HL-60 (cell line): ENCODE measurements around the gene ODAPH.
"Not testable (repeated sequence)": the region's sequence is repeated elsewhere in the genome, so short reads cannot be mapped to it uniquely, and the experiment has no call there.

Experiments
- DNase-seq, 2 experiments: peaks; one replicate each; pipeline ENCODE4 v3.0.0-alpha.2; 2010 to 2020; ENCODE audit warnings: low read depth in 1 of 2, low spot score in 1 of 2
- H3K27ac ChIP-seq: fragments of 250-450 bp; sonication (Bioruptor Pico); replicated peaks from 2 replicates; pipeline ENCODE4 v1.5.1; 2020; ENCODE audit warnings: mild to moderate bottlenecking, moderate library complexity
- H3K27me3 ChIP-seq: fragments of 250-450 bp; sonication (Bioruptor Pico); 2 replicates; pipeline ENCODE4 v1.5.1; 2021; ENCODE audit warnings: mild to moderate bottlenecking, moderate library complexity; ENCODE audit not compliant: insufficient read depth, poor library complexity, severe bottlenecking
- H3K4me3 ChIP-seq: replicated peaks from 2 replicates; pipeline ENCODE4 v1.5.1; 2011; ENCODE audit warnings: mild to moderate bottlenecking, control low read depth, low read length; ENCODE audit not compliant: insufficient read depth
- GABPA ChIP-seq: IDR thresholded peaks from 2 replicates; pipeline ENCODE4 v1.6.1; 2012; ENCODE audit warnings: low read depth
- POLR2AphosphoS5 ChIP-seq: IDR thresholded peaks from 2 replicates; pipeline ENCODE4 v1.6.1; 2012; ENCODE audit warnings: low read depth
- SPI1 ChIP-seq: IDR thresholded peaks from 2 replicates; pipeline ENCODE4 v1.6.1; 2012; ENCODE audit warnings: low read depth, mild to moderate bottlenecking, borderline replicate concordance
- TF ChIP-seq, protein P1 (sequence below): IDR thresholded peaks from 2 replicates; pipeline ENCODE4 v1.6.1; 2012; ENCODE audit warnings: low read depth; ENCODE audit not compliant: insufficient replicate concordance
- TF ChIP-seq, protein P2 (sequence below): IDR thresholded peaks from one replicate; pipeline ENCODE4 v1.5.1; 2011; ENCODE audit warnings: low read length, control low read depth, inconsistent platforms; ENCODE audit not compliant: insufficient read depth

Gene ODAPH

DNA sequence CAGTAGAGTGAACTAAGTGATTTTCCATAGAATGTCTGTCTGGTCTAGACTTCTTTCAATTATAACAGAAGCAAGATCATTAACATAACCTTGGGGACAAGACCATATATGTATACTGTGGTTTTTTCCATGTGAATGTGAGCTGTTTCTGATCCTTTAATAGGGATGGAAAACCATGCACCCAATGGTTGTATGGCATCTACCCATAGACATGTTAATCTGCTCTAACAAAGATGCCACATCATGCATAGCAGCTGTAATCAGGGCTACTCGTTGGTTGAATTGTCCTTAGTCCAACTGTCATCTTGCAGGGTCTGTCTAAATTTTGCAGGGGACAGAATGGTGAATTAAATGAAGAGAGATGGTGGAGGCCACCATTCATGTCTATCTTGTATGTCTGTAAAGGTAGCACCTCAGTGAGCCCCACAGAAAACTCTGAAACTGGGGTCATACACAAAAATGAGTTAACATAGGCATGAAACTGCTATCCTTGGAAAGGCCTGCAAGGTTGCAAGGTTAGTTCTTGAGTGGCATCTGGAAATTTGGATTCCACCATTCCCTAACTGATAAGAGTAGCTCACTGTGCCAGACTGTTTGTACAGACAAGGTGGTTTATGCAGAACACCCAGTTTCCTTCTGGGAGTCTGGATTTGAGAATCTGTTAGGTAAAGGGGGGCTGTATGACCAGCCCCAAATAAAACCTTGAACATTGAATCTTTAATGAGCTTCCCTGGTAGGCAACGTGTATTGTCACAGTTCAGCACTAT, 25.1 kb upstream of the ODAPH start:
- Histone ChIP-seq H3K27ac (no peak overlapping the region), H3K4me3 (no peak overlapping the region), H3K27me3 (no peaks in the 10 kb centered on the region)
- TF ChIP-seq, protein P1, sequence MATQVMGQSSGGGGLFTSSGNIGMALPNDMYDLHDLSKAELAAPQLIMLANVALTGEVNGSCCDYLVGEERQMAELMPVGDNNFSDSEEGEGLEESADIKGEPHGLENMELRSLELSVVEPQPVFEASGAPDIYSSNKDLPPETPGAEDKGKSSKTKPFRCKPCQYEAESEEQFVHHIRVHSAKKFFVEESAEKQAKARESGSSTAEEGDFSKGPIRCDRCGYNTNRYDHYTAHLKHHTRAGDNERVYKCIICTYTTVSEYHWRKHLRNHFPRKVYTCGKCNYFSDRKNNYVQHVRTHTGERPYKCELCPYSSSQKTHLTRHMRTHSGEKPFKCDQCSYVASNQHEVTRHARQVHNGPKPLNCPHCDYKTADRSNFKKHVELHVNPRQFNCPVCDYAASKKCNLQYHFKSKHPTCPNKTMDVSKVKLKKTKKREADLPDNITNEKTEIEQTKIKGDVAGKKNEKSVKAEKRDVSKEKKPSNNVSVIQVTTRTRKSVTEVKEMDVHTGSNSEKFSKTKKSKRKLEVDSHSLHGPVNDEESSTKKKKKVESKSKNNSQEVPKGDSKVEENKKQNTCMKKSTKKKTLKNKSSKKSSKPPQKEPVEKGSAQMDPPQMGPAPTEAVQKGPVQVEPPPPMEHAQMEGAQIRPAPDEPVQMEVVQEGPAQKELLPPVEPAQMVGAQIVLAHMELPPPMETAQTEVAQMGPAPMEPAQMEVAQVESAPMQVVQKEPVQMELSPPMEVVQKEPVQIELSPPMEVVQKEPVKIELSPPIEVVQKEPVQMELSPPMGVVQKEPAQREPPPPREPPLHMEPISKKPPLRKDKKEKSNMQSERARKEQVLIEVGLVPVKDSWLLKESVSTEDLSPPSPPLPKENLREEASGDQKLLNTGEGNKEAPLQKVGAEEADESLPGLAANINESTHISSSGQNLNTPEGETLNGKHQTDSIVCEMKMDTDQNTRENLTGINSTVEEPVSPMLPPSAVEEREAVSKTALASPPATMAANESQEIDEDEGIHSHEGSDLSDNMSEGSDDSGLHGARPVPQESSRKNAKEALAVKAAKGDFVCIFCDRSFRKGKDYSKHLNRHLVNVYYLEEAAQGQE = no peak
- TF ChIP-seq SPI1 (no peak), GABPA (no peak), POLR2AphosphoS5 (no peak)
- TF ChIP-seq, protein P2, sequence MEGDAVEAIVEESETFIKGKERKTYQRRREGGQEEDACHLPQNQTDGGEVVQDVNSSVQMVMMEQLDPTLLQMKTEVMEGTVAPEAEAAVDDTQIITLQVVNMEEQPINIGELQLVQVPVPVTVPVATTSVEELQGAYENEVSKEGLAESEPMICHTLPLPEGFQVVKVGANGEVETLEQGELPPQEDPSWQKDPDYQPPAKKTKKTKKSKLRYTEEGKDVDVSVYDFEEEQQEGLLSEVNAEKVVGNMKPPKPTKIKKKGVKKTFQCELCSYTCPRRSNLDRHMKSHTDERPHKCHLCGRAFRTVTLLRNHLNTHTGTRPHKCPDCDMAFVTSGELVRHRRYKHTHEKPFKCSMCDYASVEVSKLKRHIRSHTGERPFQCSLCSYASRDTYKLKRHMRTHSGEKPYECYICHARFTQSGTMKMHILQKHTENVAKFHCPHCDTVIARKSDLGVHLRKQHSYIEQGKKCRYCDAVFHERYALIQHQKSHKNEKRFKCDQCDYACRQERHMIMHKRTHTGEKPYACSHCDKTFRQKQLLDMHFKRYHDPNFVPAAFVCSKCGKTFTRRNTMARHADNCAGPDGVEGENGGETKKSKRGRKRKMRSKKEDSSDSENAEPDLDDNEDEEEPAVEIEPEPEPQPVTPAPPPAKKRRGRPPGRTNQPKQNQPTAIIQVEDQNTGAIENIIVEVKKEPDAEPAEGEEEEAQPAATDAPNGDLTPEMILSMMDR = no peak
- DNase-seq = no peak

DNA sequence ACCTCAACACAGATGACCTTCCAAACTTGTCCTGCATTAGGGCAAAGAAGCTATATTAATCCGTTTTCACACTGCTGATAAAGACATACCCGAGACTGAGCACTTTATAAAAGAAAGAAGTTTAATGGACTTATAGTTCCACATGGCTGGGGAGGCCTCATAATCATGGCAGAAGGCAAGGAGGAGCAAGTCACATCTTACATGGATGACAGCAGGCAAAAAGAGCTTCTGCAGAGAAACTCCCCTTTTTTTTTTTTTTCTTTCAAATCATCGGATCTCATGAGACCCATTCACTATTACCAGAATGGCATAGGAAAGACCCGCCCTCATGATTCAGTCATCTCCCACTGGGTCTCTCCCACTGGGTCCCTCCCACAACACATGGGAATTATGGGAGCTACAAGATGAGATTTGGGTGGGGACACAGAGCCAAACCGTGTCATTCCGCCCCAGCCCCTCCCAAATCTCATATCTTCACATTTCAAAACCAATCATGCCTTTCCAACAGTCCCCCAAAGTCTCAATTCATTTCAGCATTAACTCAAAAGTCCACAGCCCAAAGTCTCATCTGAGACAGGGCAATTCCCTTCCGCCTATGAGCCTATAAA, 24.2 kb upstream of the ODAPH start:
- not testable (repeated sequence) for H3K27ac ChIP-seq, DNase-seq, H3K27me3 ChIP-seq, H3K4me3 ChIP-seq

DNA sequence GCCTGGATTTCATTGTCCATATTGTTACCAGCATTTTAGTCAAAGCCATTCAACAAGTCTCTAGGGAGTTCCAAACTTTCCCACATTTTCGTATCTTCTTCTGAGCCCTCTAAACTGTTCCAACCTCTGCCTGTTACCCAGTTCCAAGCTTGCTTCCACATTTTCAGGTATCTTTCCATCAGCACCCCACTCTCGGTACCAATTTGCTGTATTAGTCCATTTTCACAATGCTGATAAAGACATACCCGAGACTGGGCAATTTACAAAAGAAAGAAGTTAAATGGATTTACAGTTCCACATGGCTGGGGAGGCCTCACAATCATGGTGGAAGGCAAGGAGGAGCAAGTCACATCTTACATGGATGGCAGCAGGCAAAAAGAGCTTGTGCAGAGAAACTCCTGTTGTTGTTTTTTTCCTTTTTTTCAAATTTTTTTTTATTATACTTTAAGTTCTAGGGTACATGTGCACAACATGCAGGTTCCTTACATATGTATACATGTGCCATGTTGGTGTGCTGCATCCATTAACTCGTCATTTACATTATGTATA, 22.5 kb upstream of the ODAPH start:
- not testable (repeated sequence) for H3K27ac ChIP-seq, DNase-seq, H3K27me3 ChIP-seq, H3K4me3 ChIP-seq

DNA sequence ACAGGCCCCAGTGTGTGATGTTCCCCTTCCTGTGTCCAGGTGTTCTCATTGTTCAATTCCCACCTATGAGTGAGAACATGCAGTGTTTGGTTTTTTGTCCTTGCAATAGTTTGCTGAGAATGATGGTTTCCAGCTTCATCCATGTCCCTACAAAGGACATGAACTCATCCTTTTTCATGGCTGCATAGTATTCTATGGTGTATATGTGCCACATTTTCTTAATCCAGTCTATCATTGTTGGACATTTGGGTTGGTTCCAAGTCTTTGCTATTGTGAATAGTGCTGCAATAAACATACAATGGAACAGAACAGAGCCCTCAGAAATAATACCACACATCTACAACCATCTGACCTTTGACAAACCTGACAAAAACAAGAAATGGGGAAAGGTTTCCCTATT, 21.9 kb upstream of the ODAPH start:
- H3K4me3 ChIP-seq, H3K27me3 ChIP-seq, H3K27ac ChIP-seq, DNase-seq: not testable (repeated sequence)

DNA sequence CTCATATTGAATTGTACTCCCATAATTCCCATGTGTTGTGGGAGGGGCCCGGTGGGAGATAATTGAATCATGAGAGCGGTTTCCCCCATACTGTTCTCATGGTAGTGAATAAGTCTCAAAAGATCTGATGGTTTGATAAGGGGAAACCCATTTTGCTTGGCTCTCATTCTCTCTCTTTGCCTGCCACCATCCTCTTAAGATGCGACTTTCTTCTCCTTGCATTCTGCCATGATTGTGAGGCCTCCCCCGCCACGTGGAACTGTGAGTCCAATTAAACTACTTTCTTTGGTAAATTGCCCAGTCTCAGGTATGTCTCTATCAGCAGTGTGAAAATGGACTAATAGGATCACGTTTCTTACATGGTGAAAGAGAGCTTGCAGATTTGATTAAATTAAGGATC, 18.6 kb upstream of the ODAPH start:
- not testable (repeated sequence) for H3K27ac ChIP-seq, DNase-seq, H3K27me3 ChIP-seq, H3K4me3 ChIP-seq

DNA sequence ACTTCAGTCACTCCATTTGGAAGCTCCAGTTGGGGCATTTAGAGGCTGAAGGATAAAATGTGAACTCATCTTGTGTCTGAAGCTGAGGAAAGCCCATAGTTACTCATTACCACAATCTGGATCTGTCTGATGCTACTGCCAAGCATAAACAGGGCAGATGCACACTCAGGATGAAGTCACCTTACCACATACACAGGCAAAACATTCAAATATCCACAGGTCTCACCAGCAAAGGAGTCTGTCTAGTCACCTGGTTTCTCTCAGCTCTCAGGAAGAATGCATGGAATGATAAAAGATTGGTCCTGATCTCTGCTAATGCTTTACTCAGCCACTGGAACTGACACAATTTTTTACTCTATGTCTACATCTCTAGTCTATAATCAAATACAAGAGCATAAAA, 13.0 kb upstream of the ODAPH start:
- Histone ChIP-seq H3K4me3 (no peak overlapping the region), H3K27ac (no peak overlapping the region), H3K27me3 (no peaks in the 10 kb centered on the region)
- no peak for TF ChIP-seq POLR2AphosphoS5
- no peak for TF ChIP-seq SPI1
- TF ChIP-seq GABPA = no peak
- TF ChIP-seq, protein P1 = no peak
- TF ChIP-seq, protein P2 = no peak
- no peak for DNase-seq

DNA sequence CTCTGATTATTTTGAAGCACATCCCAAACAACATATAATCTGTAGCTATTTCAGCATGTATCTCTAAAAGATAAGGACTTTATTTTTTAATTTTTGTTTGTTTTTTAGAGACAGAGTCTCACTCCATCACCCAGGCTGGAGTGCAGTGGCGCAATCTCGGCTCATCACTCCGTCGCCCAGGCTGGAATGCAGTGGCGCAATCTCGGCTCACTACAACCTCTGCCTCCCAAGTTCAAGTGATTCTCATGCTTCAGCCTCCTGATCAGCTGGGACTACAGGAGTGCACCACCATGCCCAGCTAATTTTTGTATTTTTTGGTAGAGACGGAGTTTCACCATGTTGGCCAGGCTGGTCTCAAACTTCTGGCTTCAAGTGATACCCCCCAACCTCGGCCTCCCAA, 11.6 kb upstream of the ODAPH start:
- DNase-seq = not testable (repeated sequence)

More for the DNA sequence above, 11.6 kb upstream of the ODAPH start:
- H3K27me3 ChIP-seq, H3K4me3 ChIP-seq, H3K27ac ChIP-seq: not testable (repeated sequence)
